PFSK-1 (cell line): Measurements from ENCODE around the gene LDLRAD3.

Experiments
- FOXP2 ChIP-seq: optimal IDR thresholded peaks from 2 replicates; pipeline ENCODE3; 2011; ENCODE audit warnings: borderline replicate concordance, control low read depth, inconsistent platforms; ENCODE audit not compliant: insufficient read depth; ENCODE audit errors: extremely low read length, extremely low read depth
- POLR2AphosphoS5 ChIP-seq: IDR thresholded peaks from 2 replicates; pipeline ENCODE4 v1.6.1; 2012; ENCODE audit warnings: low read depth, mild to moderate bottlenecking, control low read depth, low read length, moderate library complexity
- REST ChIP-seq, 2 experiments: IDR thresholded peaks; 2 replicates each; pipeline versions ENCODE4 v1.6.1 to v1.8.0; 2011 to 2012; ENCODE audit warnings: low read depth in 2 of 2, low read length in 2 of 2, control low read depth in 1 of 2, inconsistent platforms in 1 of 2, mild to moderate bottlenecking in 1 of 2, moderate library complexity in 1 of 2; ENCODE audit not compliant: insufficient read depth in 1 of 2
- SIN3A ChIP-seq: IDR thresholded peaks from 2 replicates; pipeline ENCODE4 v1.6.1; 2012; ENCODE audit warnings: mild to moderate bottlenecking, low read length, moderate library complexity, borderline replicate concordance; ENCODE audit not compliant: insufficient read depth
- TAF1 ChIP-seq: IDR thresholded peaks from 2 replicates; pipeline ENCODE4 v1.6.1; 2012; ENCODE audit warnings: low read length, control low read depth, borderline replicate concordance; ENCODE audit not compliant: insufficient read depth

The LDLRAD3 gene

GRCh38 chr11:36035454-36035853 lies 91.6 kb downstream of the LDLRAD3 start:
- TF ChIP-seq REST (IDR thresholded peaks at IDR 0.05; ENCODE audit: insufficient read depth in 1 of 2, low read depth in 2 of 2, low read length in 2 of 2), result no peak
- TF ChIP-seq POLR2AphosphoS5, result no peak
- TF ChIP-seq SIN3A, result no peak
- TF ChIP-seq FOXP2, result no peak
- no peak for TF ChIP-seq TAF1

- TF ChIP-seq TAF1, result no peak
- TF ChIP-seq REST (IDR thresholded peaks at IDR 0.05; ENCODE audit: insufficient read depth in 1 of 2, low read depth in 2 of 2, low read length in 2 of 2), result no peak
- no peak for TF ChIP-seq FOXP2
- TF ChIP-seq SIN3A, result no peak
- TF ChIP-seq POLR2AphosphoS5, result no peak
Measured at GRCh38 chr11:36035999-36036398, 92.1 kb downstream of the LDLRAD3 start.

GRCh38 chr11:36037031-36037430 lies 93.2 kb downstream of the LDLRAD3 start:
- TF ChIP-seq POLR2AphosphoS5 (no peak), TAF1 (no peak), SIN3A (0 out of 2 replicates have a peak, but pooled peaks have one; percentile 38), FOXP2 (no peak), REST (IDR thresholded peaks at IDR 0.05; ENCODE audit: insufficient read depth in 1 of 2, low read depth in 2 of 2, low read length in 2 of 2) (no peak)

- TF ChIP-seq POLR2AphosphoS5, result no peak
- TF ChIP-seq FOXP2, result no peak
- TF ChIP-seq SIN3A, result no peak
- no peak for TF ChIP-seq REST (IDR thresholded peaks at IDR 0.05; ENCODE audit: insufficient read depth in 1 of 2, low read depth in 2 of 2, low read length in 2 of 2)
- no peak for TF ChIP-seq TAF1
Measured at GRCh38 chr11:36038541-36038940, 94.7 kb downstream of the LDLRAD3 start.

- TF ChIP-seq TAF1 (no peak), REST (IDR thresholded peaks at IDR 0.05; ENCODE audit: insufficient read depth in 1 of 2, low read depth in 2 of 2, low read length in 2 of 2) (no peak), SIN3A (no peak), POLR2AphosphoS5 (no peak), FOXP2 (no peak)
Measured at GRCh38 chr11:36039471-36039870, 95.6 kb downstream of the LDLRAD3 start.
